GM23338 (cell line): ENCODE results near the gene SMYD1.

ENCODE experiments used
- CREB1 ChIP-seq: fragments of 250-450 bp; sonication (Bioruptor Pico); IDR thresholded peaks from 2 replicates; pipeline ENCODE4 v1.5.0; 2020; ENCODE audit warnings: low read depth, mild to moderate bottlenecking, moderate library complexity
- CTCF ChIP-seq, 2 experiments: fragments of 200-600 bp in 1 of 2; sonication (generic) in 1 of 2; conservative IDR thresholded peaks; 2 replicates each; pipeline versions ENCODE4 v1.5.1 to v1.6.1; 2016 to 2017; ENCODE audit warnings: antibody characterized with exemption in 2 of 2, low read depth in 2 of 2, mild to moderate bottlenecking in 2 of 2, moderate library complexity in 1 of 2
- EZH2phosphoT487 ChIP-seq: fragments of 200-600 bp; sonication (generic); IDR thresholded peaks from one replicate; pipeline ENCODE4 v1.8.1; 2018; ENCODE audit warnings: antibody characterized with exemption; ENCODE audit not compliant: unreplicated experiment
- POLR2AphosphoS5 ChIP-seq: IDR thresholded peaks from 2 replicates; pipeline ENCODE4 v1.6.1; 2016; ENCODE audit warnings: antibody characterized with exemption, low read depth
- REST ChIP-seq: IDR thresholded peaks from one replicate; pipeline ENCODE4 v1.6.1; 2018; ENCODE audit warnings: antibody characterized with exemption; ENCODE audit not compliant: unreplicated experiment

DNA sequence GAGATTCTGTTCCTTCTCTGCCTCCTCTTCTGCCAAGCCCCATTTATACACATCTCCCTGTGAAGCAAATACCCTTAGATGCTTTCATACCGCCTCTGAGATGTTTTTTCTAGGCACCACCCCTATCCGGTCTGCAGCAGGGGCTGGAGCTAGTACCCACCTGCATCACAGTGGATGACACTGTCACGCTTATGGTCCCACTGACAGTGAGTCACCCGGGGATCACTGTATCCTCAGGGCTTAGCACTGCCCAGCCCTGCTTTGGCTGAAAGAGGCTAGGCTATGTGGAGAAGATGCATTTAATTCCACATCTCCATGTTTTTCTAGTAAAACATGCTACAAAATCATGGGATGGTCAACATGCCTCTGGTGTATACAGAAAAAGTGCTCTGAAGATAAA is 50.3 kb downstream of the SMYD1 start:
- TF ChIP-seq REST (no peak), CTCF (conservative IDR thresholded peaks at IDR 0.05; ENCODE audit: low read depth in 2 of 2) (no peak), EZH2phosphoT487 (no peak), POLR2AphosphoS5 (no peak), CREB1 (no peak)
